BLaER1 (cell line): ENCODE measurements around the gene PDRG1.
A peak's percentile ranks its signal among the peaks of the same experiment; 100 is the strongest.

Source experiments
- H3K27ac ChIP-seq: shearing (Covaris generic); formaldehyde crosslinking; 2 replicates; pipeline ENCODE4 v1.8.1; 2022
- H3K27me3 ChIP-seq: shearing (Covaris generic); formaldehyde crosslinking; 2 replicates; pipeline ENCODE4 v1.8.1; 2022
- H3K36me3 ChIP-seq: shearing (Covaris generic); formaldehyde crosslinking; 2 replicates; pipeline ENCODE4 v1.8.1; 2022
- H3K4me1 ChIP-seq: shearing (Covaris generic); formaldehyde crosslinking; 2 replicates; pipeline ENCODE4 v1.8.1; 2022
- H3K4me2 ChIP-seq: shearing (Covaris generic); formaldehyde crosslinking; 2 replicates; pipeline ENCODE4 v1.8.1; 2022
- H3K4me3 ChIP-seq: shearing (Covaris generic); formaldehyde crosslinking; 2 replicates; pipeline ENCODE4 v1.8.1; 2022
- H3K9ac ChIP-seq: shearing (Covaris generic); formaldehyde crosslinking; 2 replicates; pipeline ENCODE4 v1.8.1; 2022
- H3K9me3 ChIP-seq: shearing (Covaris generic); formaldehyde crosslinking; 2 replicates; pipeline ENCODE4 v1.8.1; 2022
- H4K20me1 ChIP-seq: shearing (Covaris generic); formaldehyde crosslinking; 2 replicates; pipeline ENCODE4 v1.8.1; 2022
- Cebpa-rat ChIP-seq: shearing (Covaris generic); IDR thresholded peaks from 2 replicates; pipeline ENCODE4 v1.8.1; 2022

PDRG1 gene

DNA sequence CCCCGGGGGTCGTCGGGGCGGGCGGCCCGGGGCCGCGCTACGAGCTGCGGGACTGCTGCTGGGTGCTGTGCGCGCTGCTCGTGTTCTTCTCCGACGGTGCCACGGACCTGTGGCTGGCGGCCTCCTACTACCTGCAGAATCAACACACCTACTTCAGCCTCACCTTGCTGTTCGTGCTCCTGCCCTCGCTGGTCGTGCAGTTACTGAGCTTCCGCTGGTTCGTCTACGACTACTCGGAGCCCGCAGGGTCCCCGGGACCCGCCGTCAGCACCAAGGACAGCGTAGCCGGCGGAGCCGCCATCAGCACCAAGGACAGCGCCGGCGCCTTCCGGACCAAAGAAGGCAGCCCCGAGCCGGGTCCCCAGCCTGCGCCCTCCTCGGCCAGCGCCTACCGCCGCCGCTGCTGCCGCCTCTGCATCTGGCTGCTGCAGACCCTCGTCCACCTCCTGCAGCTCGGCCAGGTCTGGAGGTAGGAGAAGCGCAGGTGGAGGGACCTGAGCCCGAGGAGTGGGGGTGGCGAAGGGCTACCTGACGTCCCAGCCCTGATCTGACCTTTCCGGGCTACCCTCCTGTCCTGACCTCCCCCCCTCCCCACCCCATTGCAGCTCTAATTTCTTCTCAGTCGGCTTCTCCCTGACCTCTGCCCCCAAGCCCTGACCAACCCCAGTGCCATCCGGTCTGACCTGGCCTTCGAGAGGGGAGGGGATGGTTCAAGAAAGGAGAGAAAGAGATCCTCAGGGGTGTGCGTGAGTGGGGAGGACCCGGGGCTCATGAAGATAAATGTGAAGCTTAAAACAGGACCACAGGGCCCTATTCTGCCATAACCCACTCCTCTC lies 16.7 kb upstream of the PDRG1 start:
- Histone ChIP-seq H3K4me2 (peak overlapping the region; percentile 98), H3K36me3 (no peaks in the 10 kb centered on the region), H4K20me1 (0 out of 2 replicates have a peak, but pooled peaks cover 17% of the 10 kb centered on the region), H3K4me1 (peaks cover 62% of the 10 kb centered on the region), H3K27me3 (peaks cover 28% of the 10 kb centered on the region), H3K9ac (no peak overlapping the region), H3K9me3 (no peaks in the 10 kb centered on the region), H3K27ac (no peak overlapping the region), H3K4me3 (peak overlapping the region; percentile 69)
- TF ChIP-seq Cebpa-rat, result no peak

DNA sequence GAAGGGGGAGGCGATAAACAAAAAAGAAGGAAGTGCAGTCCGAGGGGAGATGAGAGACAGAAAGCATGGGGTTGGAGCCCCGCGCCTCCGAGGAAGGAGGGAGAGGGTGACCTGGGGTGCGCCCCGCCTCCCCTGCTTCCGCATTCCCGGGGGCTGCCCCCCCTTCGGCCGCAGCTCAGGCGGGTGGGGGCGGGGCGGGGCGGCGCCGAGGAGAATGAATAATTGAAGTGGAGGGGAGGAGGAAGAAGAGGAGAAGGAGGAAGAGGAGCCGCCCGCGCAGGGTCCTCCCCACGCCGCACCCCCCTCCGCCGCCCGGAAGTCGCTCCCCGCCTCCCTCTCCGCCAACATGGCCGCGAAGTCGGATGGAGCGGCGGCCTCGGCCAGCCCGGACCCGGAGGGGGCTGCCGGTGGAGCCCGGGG lies 16.0 kb upstream of the PDRG1 start, which contains the start of gene XKR7:
Gene XKR7, plus strand, starts transcription at position 322 of the 420 bp plus-strand sequence. Its CDS starts 25 bp downstream, at position 347.
- H3K4me1 ChIP-seq, result peaks cover 55% of the 10 kb centered on the region
- no peaks in the 10 kb centered on the region for H3K9me3 ChIP-seq
- peak within 1 kb of the TSS; percentile 69 for H3K4me3 ChIP-seq
- TF ChIP-seq Cebpa-rat, result no peak
- peak within 1 kb of the TSS; percentile 98 for H3K4me2 ChIP-seq
- peaks cover 28% of the 10 kb centered on the region for H3K27me3 ChIP-seq
- no peaks in the 10 kb centered on the region for H3K36me3 ChIP-seq
- H3K9ac ChIP-seq, result no peak within 1 kb of the TSS
- H3K27ac ChIP-seq, result no peak within 1 kb of the TSS
- 0 out of 2 replicates have a peak, but pooled peaks cover 17% of the 10 kb centered on the region for H4K20me1 ChIP-seq

DNA sequence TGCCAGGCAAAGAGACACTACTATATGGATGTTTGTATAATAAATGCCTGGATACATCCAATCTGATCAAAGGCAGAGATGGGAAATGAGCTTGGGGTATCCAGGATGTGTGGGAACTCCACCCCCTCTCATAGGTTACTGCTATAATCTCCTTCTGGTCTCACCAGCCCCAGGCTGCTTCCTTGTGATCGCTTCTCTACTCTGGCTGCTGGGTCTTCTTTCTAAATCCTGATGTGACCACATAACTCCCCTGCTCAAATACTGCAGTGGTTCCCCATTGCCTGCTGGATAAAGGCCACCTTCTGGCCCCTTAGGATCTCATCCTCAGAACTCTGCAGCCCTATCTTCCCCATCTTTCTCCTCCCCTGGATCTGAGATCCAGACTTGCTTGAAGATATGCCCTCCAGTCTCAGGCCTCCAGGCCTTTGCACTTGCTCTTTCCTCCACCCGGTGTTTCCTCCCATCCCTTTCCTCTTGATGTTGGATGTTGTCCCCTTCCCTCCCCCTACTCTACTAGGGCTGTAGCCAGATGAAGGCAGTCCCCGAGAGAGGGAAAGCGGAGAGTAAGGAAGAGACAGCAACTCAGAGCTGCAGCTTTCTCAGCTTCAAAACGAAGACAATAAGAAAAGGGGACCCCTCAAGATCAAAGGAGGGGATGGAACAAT lies 15.3 kb upstream of the PDRG1 start:
- H3K4me3 ChIP-seq, result no peak overlapping the region
- H3K9ac ChIP-seq, result no peak overlapping the region
- H4K20me1 ChIP-seq, result 0 out of 2 replicates have a peak, but pooled peaks cover 17% of the 10 kb centered on the region
- peaks cover 48% of the 10 kb centered on the region for H3K4me1 ChIP-seq
- no peak overlapping the region for H3K27ac ChIP-seq
- peaks cover 28% of the 10 kb centered on the region for H3K27me3 ChIP-seq
- H3K9me3 ChIP-seq, result no peaks in the 10 kb centered on the region
- H3K4me2 ChIP-seq, result peak overlapping the region; percentile 98; the same call in 1 of the 2 replicates
- no peaks in the 10 kb centered on the region for H3K36me3 ChIP-seq
- TF ChIP-seq Cebpa-rat, result no peak

DNA sequence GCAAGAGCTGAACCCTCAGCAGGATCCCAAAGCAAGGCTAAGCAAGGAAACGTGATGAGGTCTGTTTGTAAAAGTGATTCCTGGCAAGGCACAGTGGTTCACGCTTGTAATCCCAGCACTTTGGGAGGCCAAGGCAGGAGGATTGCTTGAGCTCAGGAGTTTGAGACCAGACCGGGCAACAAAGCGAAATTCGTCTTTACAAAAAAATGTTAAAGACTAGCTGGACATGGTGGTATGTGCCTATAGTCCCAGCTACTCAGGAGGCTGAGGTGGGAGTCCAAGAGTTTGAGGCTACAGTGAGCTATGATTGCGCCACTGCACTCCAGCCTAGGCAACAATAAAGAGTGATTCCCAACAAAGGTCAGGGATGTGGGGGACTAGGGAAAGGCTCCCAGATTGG lies 12.0 kb upstream of the PDRG1 start:
- TF ChIP-seq Cebpa-rat, result no peak
- peaks cover 28% of the 10 kb centered on the region for H3K27me3 ChIP-seq
- H3K9ac ChIP-seq, result no peak overlapping the region
- no peak overlapping the region for H3K4me2 ChIP-seq
- H3K4me3 ChIP-seq, result no peak overlapping the region
- H3K36me3 ChIP-seq, result no peaks in the 10 kb centered on the region
- H3K4me1 ChIP-seq, result peaks cover 24% of the 10 kb centered on the region
- no peaks in the 10 kb centered on the region for H3K9me3 ChIP-seq
- H4K20me1 ChIP-seq, result 0 out of 2 replicates have a peak, but pooled peaks cover 14% of the 10 kb centered on the region
- H3K27ac ChIP-seq, result no peak overlapping the region

DNA sequence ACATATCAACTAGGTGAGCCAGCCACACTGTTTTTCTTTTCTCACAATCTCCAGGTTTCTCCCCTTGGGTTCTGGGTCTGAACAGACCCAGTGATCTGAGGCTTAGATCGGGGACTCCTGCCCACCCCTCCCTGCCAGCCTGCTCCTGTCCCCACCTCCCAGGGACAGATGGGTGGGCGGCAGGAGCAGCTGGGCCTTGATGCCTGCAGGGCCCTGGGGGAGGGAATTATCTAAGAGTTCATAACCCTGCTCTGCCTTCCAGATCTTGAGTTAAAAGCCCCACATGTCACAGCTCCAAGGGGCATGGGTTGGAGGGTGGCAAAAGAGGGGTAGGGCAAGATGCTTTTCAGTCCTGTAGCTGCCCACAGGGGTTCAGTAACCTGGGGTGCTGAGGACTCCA lies 10.9 kb upstream of the PDRG1 start:
- Histone ChIP-seq H3K4me2 (no peak overlapping the region), H3K4me3 (no peak overlapping the region), H3K36me3 (no peaks in the 10 kb centered on the region), H3K27ac (no peak overlapping the region), H3K27me3 (peaks cover 20% of the 10 kb centered on the region), H3K9me3 (no peaks in the 10 kb centered on the region), H4K20me1 (0 out of 2 replicates have a peak, but pooled peaks cover 5% of the 10 kb centered on the region), H3K4me1 (peaks cover 12% of the 10 kb centered on the region; the same call in 1 of the 2 replicates), H3K9ac (no peak overlapping the region)
- TF ChIP-seq Cebpa-rat, result no peak

DNA sequence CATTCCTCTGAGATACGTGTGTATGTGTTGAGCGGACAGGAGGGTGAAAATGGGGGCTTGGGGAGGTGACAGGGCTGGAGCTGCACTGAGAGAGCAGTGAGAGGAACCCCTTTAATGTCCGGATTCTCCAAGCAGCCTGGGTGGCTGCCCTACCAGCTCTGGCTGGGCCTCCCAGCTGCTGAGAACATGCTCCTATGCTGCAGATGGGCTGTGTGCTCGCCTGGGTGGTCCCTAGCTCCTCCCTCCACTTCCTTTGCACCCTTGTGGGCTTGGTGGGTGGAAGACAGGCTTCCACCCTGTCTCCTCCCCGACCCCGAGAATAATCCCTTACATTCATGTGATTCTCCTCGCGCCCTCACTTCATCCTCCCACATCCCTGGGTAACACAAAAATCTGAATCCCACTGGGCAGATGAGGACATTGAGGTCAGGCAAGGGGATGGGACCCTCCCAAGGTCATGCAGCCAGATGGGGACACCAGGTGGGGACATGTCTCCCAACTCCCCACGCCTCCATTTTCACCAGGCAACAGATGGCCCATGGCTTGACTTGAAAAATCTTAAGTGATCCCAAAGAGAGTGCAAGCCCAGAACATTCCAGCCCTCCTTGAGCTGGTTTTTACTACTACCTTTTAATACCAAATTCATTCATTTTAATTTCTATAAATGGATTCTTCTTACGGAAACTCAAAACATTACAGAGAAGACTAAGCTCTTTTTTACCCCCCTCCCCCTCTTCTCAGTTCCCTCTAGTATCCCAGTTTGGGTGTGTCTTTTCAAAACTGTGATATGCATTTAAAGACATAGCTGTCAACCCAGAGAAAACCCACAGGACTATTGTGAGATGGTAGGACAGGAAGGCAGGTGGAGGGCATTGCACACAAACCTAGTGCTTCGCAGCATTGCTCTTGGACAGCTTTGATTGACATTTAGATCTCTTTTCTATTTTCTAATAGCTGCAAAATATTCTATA lies 5.0 kb upstream of the PDRG1 start:
- peak overlapping the region; percentile 35 for H3K9ac ChIP-seq

DNA sequence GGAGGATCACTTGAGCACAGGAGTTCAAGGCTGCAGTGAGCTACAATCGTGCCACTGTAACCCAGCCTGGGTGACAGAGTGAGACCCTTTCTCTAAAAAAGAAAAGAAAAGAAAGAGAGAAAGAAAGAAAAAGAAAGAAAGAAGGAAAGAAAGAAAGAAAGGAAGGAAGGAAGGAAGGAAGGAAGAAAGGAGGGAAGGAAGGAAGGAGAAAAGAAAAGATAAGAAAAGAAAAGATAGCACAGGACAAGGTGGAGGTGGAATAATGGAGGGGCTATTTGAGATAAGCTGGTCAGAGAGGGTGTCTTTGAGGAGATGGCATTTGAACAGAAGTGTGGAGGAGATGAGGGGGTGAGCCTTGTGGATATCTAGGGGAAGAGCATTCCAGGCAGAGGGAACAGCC lies 2.7 kb upstream of the PDRG1 start:
- no peak overlapping the region for H3K4me3 ChIP-seq
- no peak overlapping the region for H3K4me2 ChIP-seq

More for the DNA sequence above, 5.0 kb upstream of the PDRG1 start:
- Histone ChIP-seq H3K9me3 (no peaks in the 10 kb centered on the region), H3K4me2 (peak overlapping the region; percentile 73), H3K27ac (no peak overlapping the region), H3K4me1 (peaks cover 26% of the 10 kb centered on the region), H4K20me1 (no peaks in the 10 kb centered on the region), H3K27me3 (no peaks in the 10 kb centered on the region), H3K36me3 (no peaks in the 10 kb centered on the region), H3K4me3 (no peak overlapping the region)
- no peak for TF ChIP-seq Cebpa-rat

DNA sequence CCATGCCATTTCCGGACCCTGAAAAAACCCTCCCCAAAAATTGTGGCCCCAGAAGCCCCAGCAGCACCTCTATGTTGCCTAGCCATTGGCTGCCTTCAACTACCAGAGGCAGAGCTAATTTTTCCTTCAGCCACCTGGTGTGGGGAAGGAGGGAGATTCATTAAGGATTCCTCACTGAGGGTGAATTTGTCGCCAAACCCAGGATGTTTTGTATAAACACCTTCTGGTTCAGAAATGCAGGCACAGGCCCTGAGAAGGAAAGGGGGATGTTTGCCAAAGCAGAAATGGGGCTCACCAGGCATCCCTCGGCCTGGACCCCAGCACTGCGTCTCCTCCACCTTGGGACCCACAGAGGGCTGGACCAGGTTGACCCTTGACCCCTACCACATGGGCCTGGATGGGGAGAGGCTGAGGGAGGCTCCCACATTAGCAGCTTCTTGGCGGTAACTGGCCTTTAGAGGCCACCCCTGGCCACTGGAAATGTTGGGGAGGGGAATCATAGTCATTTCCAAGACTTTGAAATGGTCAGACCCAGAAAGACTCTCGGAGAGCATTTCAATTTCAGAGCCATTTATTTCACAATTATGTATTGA lies 1.8 kb upstream of the PDRG1 start:
- H3K4me1 ChIP-seq, result peaks cover 32% of the 10 kb centered on the region
- peaks cover 19% of the 10 kb centered on the region for H3K36me3 ChIP-seq
- H3K9me3 ChIP-seq, result peaks cover 6% of the 10 kb centered on the region; the same call in 1 of the 2 replicates
- no peak for TF ChIP-seq Cebpa-rat
- peaks cover 29% of the 10 kb centered on the region for H4K20me1 ChIP-seq
- no peak overlapping the region for H3K4me2 ChIP-seq
- no peak overlapping the region for H3K9ac ChIP-seq
- no peak overlapping the region for H3K4me3 ChIP-seq
- no peaks in the 10 kb centered on the region for H3K27me3 ChIP-seq
- no peak overlapping the region for H3K27ac ChIP-seq

More for the DNA sequence above, 2.7 kb upstream of the PDRG1 start:
- Histone ChIP-seq H3K27me3 (no peaks in the 10 kb centered on the region), H4K20me1 (peaks cover 21% of the 10 kb centered on the region), H3K27ac (no peak overlapping the region), H3K4me1 (peaks cover 34% of the 10 kb centered on the region), H3K36me3 (peaks cover 10% of the 10 kb centered on the region), H3K9ac (no peak overlapping the region), H3K9me3 (no peaks in the 10 kb centered on the region)
- TF ChIP-seq Cebpa-rat, result no peak

DNA sequence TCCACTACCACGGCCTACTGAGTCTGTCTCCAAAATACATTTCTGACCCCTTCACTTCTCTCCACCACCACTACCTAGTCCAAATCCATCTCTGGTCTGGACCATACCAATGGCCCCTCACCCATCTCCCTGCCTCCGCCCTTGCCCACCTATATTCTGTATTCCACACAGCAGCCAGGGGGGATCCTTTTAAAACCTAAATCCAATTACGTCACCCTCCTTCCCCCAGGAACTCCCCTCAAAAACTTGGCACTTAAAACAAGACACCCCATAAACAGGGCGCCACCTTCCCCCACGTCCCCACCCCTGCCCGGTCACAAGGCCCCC lies 680 bp downstream of the PDRG1 start:
- peaks cover 14% of the 10 kb centered on the region for H3K9me3 ChIP-seq
- no peaks in the 10 kb centered on the region for H3K27me3 ChIP-seq
- peaks cover 43% of the 10 kb centered on the region for H3K36me3 ChIP-seq
- peaks cover 54% of the 10 kb centered on the region for H4K20me1 ChIP-seq
- TF ChIP-seq Cebpa-rat, result no peak
- peak overlapping the region; percentile 93 for H3K27ac ChIP-seq
- H3K4me1 ChIP-seq, result peaks cover 18% of the 10 kb centered on the region
- H3K9ac ChIP-seq, result peak overlapping the region; percentile 96
- peak overlapping the region; percentile 93 for H3K4me3 ChIP-seq
- peak overlapping the region; percentile 95 for H3K4me2 ChIP-seq
